COLO668 (cell line): ENCODE measurements around the gene PTHLH.
A peak's percentile ranks its signal among the peaks of the same experiment; 100 is the strongest.

Experiments
- DNase-seq: peaks from one replicate; lab custom pipeline; 2025; ENCODE audit not compliant: unreplicated experiment; lab: John Stamatoyannopoulos, UW

Gene PTHLH

GRCh38 chr12:27972721-27973120 is at the start of gene PTHLH:
TSS of gene PTHLH (minus strand) at chr12:27972733. CDS start at chr12:27969494, 3,239 bp downstream.
- no peak for DNase-seq

- peak; percentile 9 for DNase-seq
Measured at GRCh38 chr12:28021704-28022103, 49.2 kb upstream of the PTHLH start.

DNA sequence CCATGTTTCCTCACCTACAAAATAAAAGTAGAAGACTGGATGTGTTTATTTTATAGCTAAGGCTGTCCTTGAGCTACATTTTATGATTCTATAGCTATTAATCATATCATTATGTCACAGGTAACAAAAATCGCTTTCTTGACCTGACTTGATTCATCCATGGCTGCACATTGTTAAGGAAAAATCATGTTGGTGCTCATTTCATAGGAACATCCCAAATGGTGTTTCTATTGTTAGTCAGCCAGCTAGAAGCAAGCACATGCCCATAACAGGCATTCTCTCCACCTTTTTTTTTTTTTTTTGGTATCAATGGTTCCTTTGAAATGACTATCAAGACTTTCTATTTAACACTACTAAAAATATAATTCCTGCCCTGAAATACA is 45.3 kb upstream of the PTHLH start:
- DNase-seq: no peak

GRCh38 chr12:28017126-28017872 is 44.8 kb upstream of the PTHLH start:
- no peak for DNase-seq

GRCh38 chr12:28015165-28015564 is 42.6 kb upstream of the PTHLH start:
- no peak for DNase-seq

- DNase-seq: peak; percentile 13
Measured at GRCh38 chr12:28014196-28014595, 41.7 kb upstream of the PTHLH start.

GRCh38 chr12:28012333-28012918 is 39.9 kb upstream of the PTHLH start:
- no peak for DNase-seq

DNA sequence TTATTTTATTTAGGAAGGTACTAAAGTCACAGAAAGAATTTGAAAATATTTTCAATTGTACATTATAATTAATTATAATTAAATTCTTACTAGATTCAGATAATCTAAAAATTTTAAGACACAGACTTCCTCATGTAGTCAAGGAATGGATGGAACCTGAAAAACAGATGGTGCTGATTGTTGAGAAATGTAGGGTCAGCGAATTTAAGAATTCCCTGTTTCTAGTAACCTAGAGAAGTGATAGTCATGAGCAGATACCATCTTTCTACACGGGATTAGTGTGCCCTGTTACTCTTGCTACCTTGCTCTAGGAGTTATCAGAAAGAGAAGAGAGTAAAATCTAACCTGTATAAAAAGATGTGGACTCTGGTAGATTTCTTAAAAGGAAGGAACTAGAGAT is 37.5 kb upstream of the PTHLH start:
- DNase-seq: no peak

DNA sequence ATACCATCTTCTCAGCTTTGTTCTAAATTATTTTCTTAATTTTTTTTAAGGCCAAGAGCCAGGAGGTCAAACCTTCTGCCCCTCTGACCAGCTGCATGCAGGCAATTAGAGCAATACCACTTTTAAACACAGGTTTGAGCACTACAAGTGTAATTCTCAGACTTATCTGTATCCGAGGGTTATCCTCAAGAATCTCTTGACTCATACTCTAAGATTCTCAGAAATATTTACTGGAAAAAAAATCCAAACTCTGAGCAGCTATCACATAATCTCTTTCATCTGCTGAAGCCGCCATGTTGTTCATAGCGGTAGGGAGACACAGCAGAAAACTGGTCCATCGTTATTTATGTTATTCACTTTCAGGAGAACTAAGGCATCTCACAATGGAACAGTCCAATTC is 27.4 kb upstream of the PTHLH start:
- no peak for DNase-seq

GRCh38 chr12:27999521-27999920 is 27.0 kb upstream of the PTHLH start:
- no peak for DNase-seq

- DNase-seq: no peak
Measured at GRCh38 chr12:27998658-27999057, 26.1 kb upstream of the PTHLH start.

GRCh38 chr12:27998170-27998569 is 25.6 kb upstream of the PTHLH start:
- DNase-seq: no peak

- no peak for DNase-seq
Measured at GRCh38 chr12:27996761-27997160, 24.2 kb upstream of the PTHLH start.

DNA sequence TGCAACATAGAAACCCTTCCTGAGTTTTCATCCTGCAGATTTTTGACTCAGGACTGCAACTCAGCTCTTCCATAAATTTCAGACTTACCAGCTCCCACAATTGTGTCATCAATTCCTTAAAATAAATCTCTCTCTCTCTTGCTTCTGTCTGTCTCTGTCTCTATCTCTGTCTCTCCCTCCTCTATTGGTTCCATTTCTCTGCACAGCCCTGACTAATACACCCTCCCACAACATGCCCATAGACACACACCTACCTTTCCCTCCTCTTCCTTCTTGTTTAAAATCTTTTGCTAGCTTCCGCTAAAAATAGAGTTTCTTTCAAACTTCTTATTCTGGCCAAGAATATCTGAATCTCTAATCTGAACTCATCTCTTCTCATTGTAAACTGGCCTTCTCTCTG is 22.9 kb upstream of the PTHLH start:
- DNase-seq: no peak

- DNase-seq: no peak
Measured at GRCh38 chr12:27988594-27989233, 16.2 kb upstream of the PTHLH start.

DNA sequence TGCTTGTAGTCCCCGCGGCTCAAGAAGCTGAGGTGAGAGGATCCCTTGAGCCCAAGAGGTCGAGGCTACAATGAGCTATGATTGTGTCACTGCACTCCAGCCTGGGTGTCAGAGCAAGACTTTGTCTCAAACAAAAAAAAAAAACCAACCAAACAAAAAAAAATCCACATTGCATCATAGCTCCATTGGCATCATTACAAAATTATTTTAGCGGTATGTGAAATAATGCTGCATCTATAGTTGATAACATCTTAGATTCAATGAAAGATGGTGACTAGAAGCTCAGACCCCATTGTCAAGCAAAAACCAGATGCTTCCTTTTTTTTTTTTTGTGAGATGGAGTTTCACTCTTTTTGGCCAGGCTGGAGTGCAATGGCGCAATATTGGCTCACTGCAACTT is 14.8 kb upstream of the PTHLH start:
- no peak for DNase-seq

DNA sequence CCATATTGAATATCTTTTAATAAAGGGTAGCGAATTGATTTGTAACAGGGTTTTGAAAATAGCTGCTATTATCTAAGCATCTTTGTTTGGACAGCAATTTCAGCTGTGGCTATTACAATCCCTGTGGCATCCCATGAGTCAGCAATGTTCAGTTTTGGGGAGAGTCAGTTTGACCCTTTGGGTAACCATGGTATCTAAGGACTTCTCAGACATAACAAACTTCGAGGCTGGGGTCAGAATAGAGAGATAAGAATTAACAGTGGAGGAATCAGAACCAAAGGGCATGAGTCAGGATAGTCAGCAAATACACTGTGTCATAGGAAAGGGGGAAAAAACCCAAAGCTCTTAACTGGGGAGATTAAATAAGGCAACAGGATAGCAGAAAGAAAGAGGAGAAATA is 11.7 kb upstream of the PTHLH start:
- DNase-seq: no peak

GRCh38 chr12:27982951-27983350 is 10.4 kb upstream of the PTHLH start:
- DNase-seq: no peak

GRCh38 chr12:27982385-27982784 is 9.9 kb upstream of the PTHLH start:
- no peak for DNase-seq

GRCh38 chr12:27981874-27982273 is 9.3 kb upstream of the PTHLH start:
- DNase-seq: no peak

DNA sequence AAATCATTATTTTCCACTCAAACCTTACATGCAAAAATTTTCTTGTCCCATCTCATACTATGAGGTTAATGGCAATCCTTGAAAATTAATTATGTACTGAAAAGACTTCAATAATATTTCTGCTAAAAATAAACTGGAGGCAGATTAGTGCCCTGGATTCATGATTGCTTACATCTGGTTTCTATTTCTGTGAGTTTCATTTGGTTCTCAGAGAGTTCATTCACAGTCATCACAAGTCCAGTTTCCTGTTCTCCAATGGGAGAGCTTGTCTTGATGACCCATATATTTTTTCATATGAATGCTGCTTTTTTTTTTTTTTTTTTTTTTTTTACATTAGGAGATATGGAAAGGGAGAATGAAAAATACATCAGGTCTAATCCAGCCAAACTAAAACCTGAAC is 6.6 kb upstream of the PTHLH start:
- DNase-seq: no peak
